CD4-positive, CD25-positive, alpha-beta regulatory T cell (primary cell): ENCODE results near the gene TMCC2. TPM values are rescaled to one million over a fixed set of nuclear protein-coding genes. Genes with fewer than 3 reads are reported as not detected.
"Not testable (repeated sequence)": the region's sequence is repeated elsewhere in the genome, so short reads cannot be mapped to it uniquely, and the experiment has no call there.

ENCODE experiments used
- ATAC-seq, 2 donors: fragments of 150-1000 bp; cut with Tn5 transposase; one replicate each; pipeline ENCODE4 v1.10.0; 2021; ENCODE audit warnings: low read depth in 2 of 2, moderate number of reproducible peaks in 2 of 2, moderate library complexity in 1 of 2
- DNase-seq, 3 donors: peaks; one replicate each; pipeline versions ENCODE4 v3.0.0 to v3.0.0-alpha.2; 2012 to 2022; ENCODE audit warnings: mixed read lengths in 1 of 3
- H3K27ac ChIP-seq: one replicate; pipeline ENCODE4 v1.7.0; 2013; ENCODE audit warnings: mild to moderate bottlenecking, low read length; ENCODE audit not compliant: insufficient read depth, poor library complexity, severe bottlenecking
- H3K27me3 ChIP-seq: one replicate; pipeline ENCODE4 v1.7.0; 2013; ENCODE audit warnings: low read length; ENCODE audit not compliant: control insufficient read depth, insufficient read depth
- H3K36me3 ChIP-seq: one replicate; pipeline ENCODE4 v1.7.0; 2013; ENCODE audit warnings: mild to moderate bottlenecking, low read length, moderate library complexity; ENCODE audit not compliant: control insufficient read depth, insufficient read depth
- H3K4me1 ChIP-seq: 2 replicates; pipeline ENCODE4 v1.7.0; 2013; ENCODE audit warnings: mild to moderate bottlenecking, low read length; ENCODE audit not compliant: insufficient read depth, control insufficient read depth, poor library complexity, severe bottlenecking
- H3K4me3 ChIP-seq: one replicate; pipeline ENCODE4 v1.7.0; 2013; ENCODE audit warnings: low read depth, mild to moderate bottlenecking, low read length, moderate library complexity
- H3K9me3 ChIP-seq, 2 experiments: 1 replicate in 1 of 2; 2 replicates in 1 of 2; pipeline ENCODE4 v1.7.0; 2013; ENCODE audit warnings: low read length in 2 of 2, mild to moderate bottlenecking in 1 of 2, moderate library complexity in 1 of 2; ENCODE audit not compliant: control insufficient read depth in 2 of 2
- H3K27ac Mint-ChIP-seq, 3 donors: one replicate each; pipeline ENCODE4 v1.8.0; 2020 to 2022; ENCODE audit warnings: mild to moderate bottlenecking in 3 of 3, mixed read lengths in 3 of 3, moderate library complexity in 2 of 3
- H3K27me3 Mint-ChIP-seq: one replicate; pipeline ENCODE4 v1.8.0; 2022; ENCODE audit warnings: mild to moderate bottlenecking, mixed read lengths
- H3K36me3 Mint-ChIP-seq: one replicate; pipeline ENCODE4 v1.8.0; 2020; ENCODE audit warnings: mixed read lengths
- H3K4me1 Mint-ChIP-seq, 4 donors: one replicate each; pipeline ENCODE4 v1.8.0; 2020 to 2022; ENCODE audit warnings: mixed read lengths in 4 of 4, mild to moderate bottlenecking in 1 of 4
- H3K4me3 Mint-ChIP-seq, 4 donors: one replicate each; pipeline ENCODE4 v1.8.0; 2020 to 2022; ENCODE audit warnings: mild to moderate bottlenecking in 4 of 4, mixed read lengths in 4 of 4, moderate library complexity in 3 of 4
- H3K9me3 Mint-ChIP-seq, 7 donors: one replicate each; pipeline ENCODE4 v1.8.0; 2020 to 2022; ENCODE audit warnings: mixed read lengths in 7 of 7, mild to moderate bottlenecking in 3 of 7, moderate library complexity in 2 of 7
- polyA plus RNA-seq, 4 donors: library from polyadenylated mRNA; unstranded; fragments of 300-500 nt; fragmentation: Illumina TruSeq; gene quantifications; one replicate each; pipeline ENCODE4 v1.2.3, GENCODE V29; 2021
- total RNA-seq: library from RNA; stranded (reverse); gene quantifications from one replicate; pipeline ENCODE4 v1.2.3, GENCODE V29; 2022

TMCC2 gene
- total and polyA plus RNA-seq, 5 donors from 2014 or later = 0.22 to 1.8 (median 0.31) TPM

DNA sequence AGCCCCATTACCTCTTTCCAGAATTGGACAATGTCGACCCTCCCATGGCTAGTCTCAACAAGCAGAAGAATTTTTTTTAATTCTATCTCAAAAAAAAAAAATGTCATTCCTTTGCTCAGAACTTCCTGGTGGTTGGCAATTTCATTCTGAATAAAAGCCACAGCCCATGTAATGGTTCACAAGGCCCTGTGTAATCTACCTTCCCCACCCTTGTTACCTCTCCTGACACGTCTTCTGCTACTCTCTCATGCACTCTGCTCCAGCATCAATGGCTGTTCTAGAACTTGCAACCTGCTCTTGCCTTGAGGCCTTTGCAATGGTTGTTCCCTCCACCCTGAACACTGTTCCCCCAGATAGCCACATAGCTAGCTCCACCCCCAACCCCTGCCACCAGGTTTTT, 68.4 kb downstream of the TMCC2 start:
- H3K4me1 Mint-ChIP-seq = peaks cover 20 to 85% (median 39%) of the 10 kb centered on the region in 4 donors
- H3K4me3 Mint-ChIP-seq = no peak overlapping the region
- peak overlapping the region in 2 of 3 donors; percentile 55 to 57 for H3K27ac Mint-ChIP-seq
- Histone ChIP-seq H3K27me3 (no peaks in the 10 kb centered on the region), H3K4me3 (no peak overlapping the region), H3K36me3 (peaks cover 2% of the 10 kb centered on the region), H3K9me3 (no peaks in the 10 kb centered on the region), H3K27ac (no peak overlapping the region), H3K4me1 (peaks cover 14% of the 10 kb centered on the region)
- peak; percentile 14 to 31 for ATAC-seq
- H3K27me3 Mint-ChIP-seq = peaks cover 8% of the 10 kb centered on the region
- no peaks in the 10 kb centered on the region for H3K36me3 Mint-ChIP-seq
- no peaks in the 10 kb centered on the region for H3K9me3 Mint-ChIP-seq
- DNase-seq = no peak

DNA sequence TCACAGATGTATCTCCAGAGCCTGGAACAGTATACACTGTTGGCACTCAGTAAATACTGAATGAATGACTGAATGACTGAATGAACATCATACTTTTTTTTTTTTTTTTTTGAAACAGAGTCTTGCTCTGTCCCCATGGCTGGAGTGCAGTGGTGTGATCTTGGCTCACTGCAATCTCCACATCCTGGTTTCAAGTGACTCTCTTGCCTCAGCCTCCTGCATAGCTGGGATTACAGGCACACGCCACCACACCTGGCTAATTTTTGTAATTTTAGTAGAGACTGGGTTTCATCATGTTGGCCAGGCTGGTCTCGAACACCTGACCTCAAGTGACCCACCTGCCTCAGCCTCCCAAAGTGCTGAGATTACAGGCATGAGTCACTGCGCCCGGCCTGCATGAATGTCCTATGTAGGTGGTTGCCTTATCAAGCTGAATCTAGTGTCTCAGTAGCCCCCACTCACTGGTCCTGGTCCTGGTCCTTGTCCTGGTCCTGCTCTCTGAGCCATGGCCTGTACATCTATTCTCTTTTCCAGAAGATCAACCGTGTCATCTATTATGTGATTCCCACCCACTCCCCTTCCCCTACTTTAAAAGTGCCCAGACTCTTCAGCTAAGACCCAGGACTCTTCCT, 69.9 kb downstream of the TMCC2 start:
- not testable (repeated sequence) for H3K9me3 Mint-ChIP-seq, H3K36me3 Mint-ChIP-seq, H3K27me3 Mint-ChIP-seq, DNase-seq, H3K4me3 Mint-ChIP-seq, H3K9me3 ChIP-seq, ATAC-seq, H3K4me3 ChIP-seq, H3K27ac ChIP-seq, H3K27me3 ChIP-seq
- H3K4me1 Mint-ChIP-seq = peaks cover 20 to 82% (median 40%) of the 10 kb centered on the region in 4 donors
- Histone ChIP-seq H3K36me3 (peaks cover 11% of the 10 kb centered on the region), H3K4me1 (peaks cover 10% of the 10 kb centered on the region)
- peak overlapping the region; percentile 20 to 81 (median 65) for H3K27ac Mint-ChIP-seq

DNA sequence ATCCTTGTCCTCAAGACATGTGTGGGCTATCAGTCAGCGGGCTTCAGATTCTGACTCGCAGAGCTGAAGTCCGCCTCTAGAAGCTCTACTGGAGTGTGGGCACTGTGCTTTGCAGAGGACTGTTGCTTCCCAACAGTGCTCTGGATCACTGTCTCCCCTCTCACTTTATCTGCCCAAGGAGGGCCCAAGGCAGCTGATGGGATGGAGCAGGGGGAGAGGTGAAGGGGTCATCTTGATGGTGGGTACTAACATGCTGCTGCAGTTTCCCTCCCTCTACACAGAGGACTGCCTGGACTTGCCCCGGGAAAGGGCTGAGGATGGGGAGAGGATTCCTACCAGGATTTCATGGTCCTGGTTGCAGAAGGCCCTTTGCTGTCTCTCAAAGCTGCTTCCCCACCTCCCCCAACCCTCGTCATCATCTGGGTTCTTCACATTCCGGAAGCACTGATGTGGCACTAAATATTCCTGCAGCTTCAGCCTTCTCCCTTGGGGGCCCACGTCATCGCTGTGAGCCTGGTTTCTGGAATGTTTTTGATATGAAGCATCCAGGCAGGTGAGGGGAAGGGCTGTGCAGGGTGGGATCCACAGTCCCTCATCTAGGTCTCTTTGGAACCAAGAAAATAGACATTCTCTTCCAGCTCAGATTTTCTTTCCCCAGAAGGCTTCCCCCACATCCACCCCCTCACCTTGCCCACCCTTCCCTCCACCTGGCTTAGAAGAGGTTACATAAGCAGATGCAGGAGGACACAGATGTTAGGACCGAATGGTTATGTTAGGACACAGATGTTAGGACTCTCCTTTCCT, 70.6 kb downstream of the TMCC2 start:
- Histone ChIP-seq H3K4me1 (peaks cover 10% of the 10 kb centered on the region), H3K27ac (no peak overlapping the region), H3K9me3 (no peaks in the 10 kb centered on the region), H3K27me3 (no peaks in the 10 kb centered on the region), H3K36me3 (peaks cover 18% of the 10 kb centered on the region), H3K4me3 (no peak overlapping the region)
- H3K27me3 Mint-ChIP-seq = peaks cover 6% of the 10 kb centered on the region
- H3K4me1 Mint-ChIP-seq = peaks cover 17 to 75% (median 37%) of the 10 kb centered on the region in 4 donors
- peak overlapping the region in 1 of 4 donors; percentile 38 for H3K4me3 Mint-ChIP-seq
- peaks cover 7% of the 10 kb centered on the region for H3K36me3 Mint-ChIP-seq
- peak overlapping the region; percentile 49 to 81 (median 65) for H3K27ac Mint-ChIP-seq
- DNase-seq = no peak
- H3K9me3 Mint-ChIP-seq = no peaks in the 10 kb centered on the region
- no peak for ATAC-seq

DNA sequence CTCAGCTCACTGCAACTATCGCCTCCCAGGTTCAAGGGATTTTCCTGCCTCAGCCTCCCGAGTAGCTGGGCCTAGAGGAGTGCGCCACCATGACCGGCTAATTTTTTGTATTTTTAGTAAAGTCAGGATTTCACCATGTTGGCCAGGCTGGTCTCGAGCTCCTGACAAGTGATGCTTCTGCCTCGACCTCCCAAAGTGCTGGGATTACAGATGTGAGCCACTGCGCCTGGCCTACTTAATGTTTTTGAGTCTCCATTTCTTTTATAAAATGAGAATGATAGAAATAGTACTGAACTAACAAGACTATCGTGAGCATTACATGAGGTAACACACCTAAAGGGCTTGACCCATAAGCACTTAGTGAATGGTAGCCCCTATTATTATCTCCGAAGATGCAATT, 72.4 kb downstream of the TMCC2 start:
- Mint-ChIP-seq H3K4me3 (peak overlapping the region in 2 of 4 donors; percentile 7 to 35), H3K9me3 (no peaks in the 10 kb centered on the region), H3K27me3 (peaks cover 4% of the 10 kb centered on the region), H3K27ac (peak overlapping the region in 1 of 3 donors; percentile 43), H3K36me3 (peaks cover 14% of the 10 kb centered on the region), H3K4me1 (peaks cover 10 to 66% (median 34%) of the 10 kb centered on the region in 4 donors)
- Histone ChIP-seq H3K36me3 (peaks cover 36% of the 10 kb centered on the region), H3K4me3 (no peak overlapping the region), H3K27ac (no peak overlapping the region), H3K9me3 (no peaks in the 10 kb centered on the region), H3K4me1 (peaks cover 10% of the 10 kb centered on the region), H3K27me3 (no peaks in the 10 kb centered on the region)
- ATAC-seq (no peak), DNase-seq (no peak)

DNA sequence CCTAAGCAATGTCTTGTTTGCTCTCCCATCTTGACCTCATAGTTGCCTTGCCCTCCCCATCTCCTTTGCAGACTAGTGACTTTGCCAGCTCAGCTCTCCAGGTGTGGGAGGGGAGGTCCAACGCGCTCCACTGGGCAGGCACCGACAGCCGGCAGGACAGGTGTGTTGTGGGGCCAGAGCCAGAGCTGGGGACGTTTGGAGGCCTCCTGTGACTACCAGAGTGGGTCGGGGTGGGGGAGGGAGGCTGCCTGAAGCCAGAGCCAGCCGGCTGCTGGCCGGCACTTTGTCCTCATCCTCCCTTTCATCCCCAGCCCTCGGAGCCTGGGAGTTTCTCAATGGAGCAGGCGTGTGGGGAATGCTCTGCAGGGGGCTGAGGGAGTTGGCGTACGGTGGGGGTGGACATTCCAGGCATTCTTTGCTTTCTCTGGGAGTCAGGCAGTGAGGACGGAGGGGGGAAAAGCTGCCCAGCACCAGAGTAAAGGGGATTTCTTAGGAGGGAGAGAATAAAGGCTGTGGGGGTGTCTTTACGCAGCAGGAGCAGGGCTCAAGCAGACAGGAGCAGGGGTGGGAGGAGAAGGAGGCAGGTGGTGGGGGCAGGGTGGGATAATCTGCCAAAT, 73.6 kb downstream of the TMCC2 start:
- peaks cover 22% of the 10 kb centered on the region for H3K36me3 Mint-ChIP-seq
- peaks cover 2 to 63% (median 26%) of the 10 kb centered on the region in 4 donors for H3K4me1 Mint-ChIP-seq
- H3K27ac Mint-ChIP-seq = peak overlapping the region in 2 of 3 donors; percentile 31 to 67

DNA sequence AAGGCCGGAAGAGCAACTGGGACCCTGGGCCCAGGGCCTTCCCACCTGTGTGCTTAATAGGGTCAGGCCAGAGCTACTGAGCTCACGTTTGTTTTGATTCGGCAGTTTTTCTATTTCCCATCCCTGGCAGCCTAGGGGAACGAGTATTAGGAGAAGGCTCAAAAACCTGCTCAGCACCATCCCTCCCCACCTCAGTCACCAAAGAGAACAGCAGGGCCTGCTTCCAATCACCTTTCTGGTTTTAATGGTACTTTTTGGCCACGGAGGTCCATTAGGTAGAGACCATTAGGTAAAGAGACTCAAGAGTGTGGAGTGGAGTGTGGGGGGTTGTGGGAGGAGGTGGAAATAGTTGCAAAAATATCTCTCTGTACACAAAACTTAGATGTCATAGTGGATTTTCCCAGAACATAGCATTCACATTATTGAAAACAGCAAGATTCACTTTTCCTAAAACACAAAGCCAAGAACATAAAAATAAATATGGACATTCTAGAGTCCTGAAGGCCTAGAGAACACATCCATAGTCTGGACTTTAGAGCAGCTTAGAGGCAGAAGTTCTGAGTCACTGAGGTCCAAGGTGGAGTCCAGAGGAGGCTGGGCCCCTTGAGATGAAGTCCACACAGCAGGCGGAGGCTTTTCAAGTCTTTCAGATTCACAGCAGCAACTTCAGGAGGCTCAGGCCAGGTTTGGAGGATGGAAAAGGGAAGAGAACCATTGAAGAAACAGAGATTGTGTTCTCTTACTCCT, 74.3 kb downstream of the TMCC2 start:
- no peaks in the 10 kb centered on the region for H3K27me3 ChIP-seq
- peak overlapping the region in 2 of 3 donors; percentile 80 to 81 for H3K27ac Mint-ChIP-seq
- peaks cover 6% of the 10 kb centered on the region for H3K4me1 ChIP-seq
- peaks cover 0 to 63% (median 25%) of the 10 kb centered on the region in 4 donors for H3K4me1 Mint-ChIP-seq
- H3K9me3 ChIP-seq = no peaks in the 10 kb centered on the region
- ATAC-seq = no peak
- H3K4me3 Mint-ChIP-seq = no peak overlapping the region
- DNase-seq = no peak
- H3K4me3 ChIP-seq = no peak overlapping the region
- H3K36me3 Mint-ChIP-seq = peaks cover 28% of the 10 kb centered on the region
- peaks cover 3% of the 10 kb centered on the region for H3K27me3 Mint-ChIP-seq
- H3K9me3 Mint-ChIP-seq = no peaks in the 10 kb centered on the region
- no peak overlapping the region for H3K27ac ChIP-seq
- H3K36me3 ChIP-seq = peaks cover 52% of the 10 kb centered on the region

More for the DNA sequence above, 73.6 kb downstream of the TMCC2 start:
- no peak overlapping the region for H3K27ac ChIP-seq
- Mint-ChIP-seq H3K4me3 (no peak overlapping the region), H3K9me3 (no peaks in the 10 kb centered on the region), H3K27me3 (peaks cover 4% of the 10 kb centered on the region)
- H3K4me3 ChIP-seq = no peak overlapping the region
- H3K36me3 ChIP-seq = peaks cover 45% of the 10 kb centered on the region
- H3K27me3 ChIP-seq = no peaks in the 10 kb centered on the region
- peaks cover 6% of the 10 kb centered on the region for H3K4me1 ChIP-seq
- DNase-seq (no peak), ATAC-seq (no peak)
- H3K9me3 ChIP-seq = no peaks in the 10 kb centered on the region

DNA sequence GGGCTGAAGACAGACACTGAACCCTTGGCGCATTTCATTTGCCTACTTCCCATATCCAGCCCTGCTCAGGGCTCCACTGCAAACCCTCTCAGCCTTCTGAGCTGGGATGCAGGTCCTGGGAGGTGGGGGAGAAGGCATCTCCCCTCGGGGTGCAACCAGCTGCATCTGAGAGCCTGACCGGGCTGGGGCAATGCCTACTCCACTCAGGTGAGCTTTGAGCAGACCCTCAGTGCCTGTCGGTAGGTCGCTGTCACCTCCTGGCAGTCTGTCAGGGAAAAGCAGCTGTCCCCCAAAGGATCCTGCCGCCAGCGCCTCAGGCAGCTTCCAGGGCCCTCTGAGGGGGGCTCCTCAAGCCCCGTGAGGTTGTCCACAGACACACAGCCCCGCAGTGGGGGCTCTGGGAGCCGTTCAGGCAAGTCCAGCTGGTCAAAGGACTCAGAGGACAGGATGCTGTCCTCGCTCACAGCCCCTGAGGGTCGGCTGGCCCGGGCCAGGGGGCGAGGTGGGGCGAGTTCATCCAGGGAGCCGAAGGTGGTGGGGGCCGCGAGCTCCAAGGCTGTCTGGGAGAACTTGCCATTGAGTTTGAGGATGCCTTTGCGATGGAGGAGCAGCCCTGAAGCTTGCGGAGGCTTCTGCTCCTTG, 75.6 kb downstream of the TMCC2 start:
- H3K9me3 ChIP-seq = no peaks in the 10 kb centered on the region
- H3K36me3 ChIP-seq = peaks cover 65% of the 10 kb centered on the region
- ATAC-seq (no peak), DNase-seq (no peak)
- peaks cover 38% of the 10 kb centered on the region for H3K36me3 Mint-ChIP-seq
- no peaks in the 10 kb centered on the region for H3K9me3 Mint-ChIP-seq
- no peak overlapping the region for H3K27ac Mint-ChIP-seq
- no peak overlapping the region for H3K27ac ChIP-seq
- H3K4me1 Mint-ChIP-seq = peaks cover 0 to 60% (median 21%) of the 10 kb centered on the region in 4 donors
- no peaks in the 10 kb centered on the region for H3K27me3 ChIP-seq
- H3K4me1 ChIP-seq = peaks cover 6% of the 10 kb centered on the region
- no peak overlapping the region for H3K4me3 ChIP-seq
- H3K4me3 Mint-ChIP-seq = no peak overlapping the region
- no peaks in the 10 kb centered on the region for H3K27me3 Mint-ChIP-seq
